T-helper 2 cell treated with Interferon-gamma antibody and Interleukin-4, amounts not matched to agents 100 ng/mL and 5 ng/mL, for 36 hours (primary cell): ENCODE data around the gene SMARCD3. TPM values are rescaled to one million over a fixed set of nuclear protein-coding genes. Genes with fewer than 3 reads are reported as not detected.

Source experiments
- intact Hi-C: fragments of 100-400 bp; cut with micrococcal nuclease; formaldehyde crosslinking; loops from one replicate; pipeline ENCODE4 v1.15.1; 2023
- total RNA-seq: library from RNA; stranded (reverse); gene quantifications from 2 replicates; pipeline ENCODE4 v1.2.3, GENCODE V29; 2022

SMARCD3 gene
- total RNA-seq, 1 donor from 2014 or later: 2.5 TPM

DNA sequence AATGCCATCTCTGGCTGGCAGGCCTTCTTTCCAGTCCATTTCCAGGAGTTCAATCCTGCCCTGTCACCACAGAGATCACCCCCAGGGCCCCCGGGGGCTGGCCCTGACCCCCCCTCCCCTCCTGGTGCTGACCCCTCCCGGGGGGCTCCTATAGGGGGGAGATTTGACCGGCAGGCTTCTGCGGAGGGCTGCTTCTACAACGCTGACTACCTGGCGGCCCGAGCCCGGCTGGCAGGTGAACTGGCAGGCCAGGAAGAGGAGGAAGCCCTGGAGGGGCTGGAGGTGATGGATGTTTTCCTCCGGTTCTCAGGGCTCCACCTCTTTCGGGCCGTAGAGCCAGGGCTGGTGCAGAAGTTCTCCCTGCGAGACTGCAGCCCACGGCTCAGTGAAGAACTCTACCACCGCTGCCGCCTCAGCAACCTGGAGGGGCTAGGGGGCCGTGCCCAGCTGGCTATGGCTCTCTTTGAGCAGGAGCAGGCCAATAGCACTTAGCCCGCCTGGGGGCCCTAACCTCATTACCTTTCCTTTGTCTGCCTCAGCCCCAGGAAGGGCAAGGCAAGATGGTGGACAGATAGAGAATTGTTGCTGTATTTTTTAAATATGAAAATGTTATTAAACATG lies 10.2 kb downstream of the SMARCD3 start:
- intact Hi-C loops: no loop called here

DNA sequence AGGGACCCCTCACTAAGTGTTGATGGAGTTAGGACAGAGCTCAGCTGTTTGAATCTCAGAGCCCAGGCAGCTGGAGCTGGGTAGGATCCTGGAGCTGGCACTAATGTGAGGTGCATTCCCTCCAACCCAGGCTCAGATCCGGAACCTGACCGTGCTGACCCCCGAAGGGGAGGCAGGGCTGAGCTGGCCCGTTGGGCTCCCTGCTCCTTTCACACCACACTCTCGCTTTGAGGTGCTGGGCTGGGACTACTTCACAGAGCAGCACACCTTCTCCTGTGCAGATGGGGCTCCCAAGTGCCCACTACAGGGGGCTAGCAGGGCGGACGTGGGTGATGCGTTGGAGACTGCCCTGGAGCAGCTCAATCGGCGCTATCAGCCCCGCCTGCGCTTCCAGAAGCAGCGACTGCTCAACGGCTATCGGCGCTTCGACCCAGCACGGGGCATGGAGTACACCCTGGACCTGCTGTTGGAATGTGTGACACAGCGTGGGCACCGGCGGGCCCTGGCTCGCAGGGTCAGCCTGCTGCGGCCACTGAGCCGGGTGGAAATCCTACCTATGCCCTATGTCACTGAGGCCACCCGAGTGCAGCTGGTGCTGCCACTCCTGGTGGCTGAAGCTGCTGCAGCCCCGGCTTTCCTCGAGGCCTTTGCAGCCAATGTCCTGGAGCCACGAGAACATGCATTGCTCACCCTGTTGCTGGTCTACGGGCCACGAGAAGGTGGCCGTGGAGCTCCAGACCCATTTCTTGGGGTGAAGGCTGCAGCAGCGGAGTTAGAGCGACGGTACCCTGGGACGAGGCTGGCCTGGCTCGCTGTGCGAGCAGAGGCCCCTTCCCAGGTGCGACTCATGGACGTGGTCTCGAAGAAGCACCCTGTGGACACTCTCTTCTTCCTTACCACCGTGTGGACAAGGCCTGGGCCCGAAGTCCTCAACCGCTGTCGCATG lies 11.0 kb downstream of the SMARCD3 start:
- intact Hi-C loops: no loop called here

DNA sequence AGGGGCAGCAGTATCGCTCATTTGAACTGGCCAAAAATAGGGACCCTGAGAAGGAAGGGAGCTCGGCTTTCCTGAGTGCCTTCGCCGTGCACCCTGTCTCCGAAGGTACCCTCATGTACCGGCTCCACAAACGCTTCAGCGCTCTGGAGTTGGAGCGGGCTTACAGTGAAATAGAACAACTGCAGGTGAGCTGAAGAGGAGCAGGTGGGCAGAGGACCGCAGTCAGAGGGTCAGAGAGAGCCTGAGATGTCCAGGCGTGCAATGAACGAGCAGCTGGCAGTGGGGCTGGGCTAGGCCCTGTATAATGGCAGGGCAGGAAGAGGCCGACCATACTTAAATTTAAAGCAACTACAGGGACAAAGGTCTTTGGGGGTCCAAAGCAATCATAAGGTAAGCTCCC lies 12.1 kb downstream of the SMARCD3 start:
- intact Hi-C loops: no loop called here

DNA sequence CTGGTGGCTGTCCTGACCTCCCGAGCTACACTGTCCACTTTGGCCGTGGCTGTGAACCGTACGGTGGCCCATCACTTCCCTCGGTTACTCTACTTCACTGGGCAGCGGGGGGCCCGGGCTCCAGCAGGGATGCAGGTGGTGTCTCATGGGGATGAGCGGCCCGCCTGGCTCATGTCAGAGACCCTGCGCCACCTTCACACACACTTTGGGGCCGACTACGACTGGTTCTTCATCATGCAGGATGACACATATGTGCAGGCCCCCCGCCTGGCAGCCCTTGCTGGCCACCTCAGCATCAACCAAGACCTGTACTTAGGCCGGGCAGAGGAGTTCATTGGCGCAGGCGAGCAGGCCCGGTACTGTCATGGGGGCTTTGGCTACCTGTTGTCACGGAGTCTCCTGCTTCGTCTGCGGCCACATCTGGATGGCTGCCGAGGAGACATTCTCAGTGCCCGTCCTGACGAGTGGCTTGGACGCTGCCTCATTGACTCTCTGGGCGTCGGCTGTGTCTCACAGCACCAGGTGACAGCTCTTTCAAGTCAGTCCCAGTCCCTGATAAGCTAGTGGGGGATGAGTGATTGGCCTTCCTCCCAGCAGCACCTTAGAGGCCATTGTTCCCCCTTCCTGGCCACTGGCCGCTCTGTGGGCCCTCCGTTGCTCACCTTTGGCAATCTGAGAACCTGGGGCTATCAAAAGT lies 13.3 kb downstream of the SMARCD3 start:
- intact Hi-C loops: no loop called here

DNA sequence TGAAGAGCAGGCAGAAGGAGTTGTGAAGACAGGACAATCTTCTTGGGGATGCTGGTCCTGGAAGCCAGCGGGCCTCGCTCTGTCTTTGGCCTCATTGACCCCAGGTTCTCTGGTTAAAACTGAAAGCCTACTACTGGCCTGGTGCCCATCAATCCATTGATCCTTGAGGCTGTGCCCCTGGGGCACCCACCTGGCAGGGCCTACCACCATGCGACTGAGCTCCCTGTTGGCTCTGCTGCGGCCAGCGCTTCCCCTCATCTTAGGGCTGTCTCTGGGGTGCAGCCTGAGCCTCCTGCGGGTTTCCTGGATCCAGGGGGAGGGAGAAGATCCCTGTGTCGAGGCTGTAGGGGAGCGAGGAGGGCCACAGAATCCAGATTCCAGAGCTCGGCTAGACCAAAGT lies 14.7 kb downstream of the SMARCD3 start:
- intact Hi-C loops: loop anchor here (2.0 kb wide), 4 partner anchors 27 to 175 kb away; partner anchors contain the start of genes FASTK and SLC4A2

DNA sequence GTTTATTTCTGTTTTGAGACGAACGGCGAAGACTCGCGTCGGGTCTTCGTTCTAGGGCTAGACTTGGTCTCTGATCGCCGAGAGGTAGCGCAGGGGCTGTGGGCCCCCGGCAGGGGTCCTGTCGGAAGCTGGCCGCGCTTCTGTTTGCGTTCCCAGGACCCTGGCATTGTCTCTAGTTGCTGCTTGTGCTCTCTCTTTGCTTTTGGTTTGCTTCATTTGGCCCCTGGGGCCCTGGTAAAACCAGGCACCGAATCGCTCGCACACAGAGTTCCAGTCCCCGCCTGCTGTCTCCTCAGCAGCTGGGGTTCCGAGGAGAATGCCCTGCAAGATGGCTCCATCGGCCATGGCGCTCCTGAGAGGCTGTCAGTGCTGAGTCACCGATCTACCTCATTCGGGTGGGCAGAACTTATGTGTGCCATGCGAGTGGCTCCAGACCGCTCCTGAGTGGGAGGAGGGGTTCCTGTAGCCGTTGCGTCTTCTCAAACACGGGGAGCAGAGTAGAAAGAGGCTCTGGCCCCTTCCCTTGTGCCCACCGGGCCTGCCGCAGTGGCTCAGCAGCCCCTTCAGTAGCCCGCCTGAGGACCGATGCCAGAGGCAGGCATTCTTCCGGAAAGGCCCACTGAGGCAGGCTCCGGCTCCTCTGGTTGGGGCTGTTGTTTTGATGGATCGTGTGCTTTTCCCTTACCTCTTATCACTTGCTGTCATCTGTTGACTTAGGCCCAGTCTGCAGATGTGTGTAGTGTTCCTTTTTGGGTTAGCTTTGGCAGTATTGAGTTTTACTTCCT lies 15.4 kb downstream of the SMARCD3 start:
- intact Hi-C loops: loop anchor here (1.0 to 2.0 kb wide), 5 partner anchors 11 to 174 kb away; partner anchors contain the start of genes FASTK and SLC4A2

DNA sequence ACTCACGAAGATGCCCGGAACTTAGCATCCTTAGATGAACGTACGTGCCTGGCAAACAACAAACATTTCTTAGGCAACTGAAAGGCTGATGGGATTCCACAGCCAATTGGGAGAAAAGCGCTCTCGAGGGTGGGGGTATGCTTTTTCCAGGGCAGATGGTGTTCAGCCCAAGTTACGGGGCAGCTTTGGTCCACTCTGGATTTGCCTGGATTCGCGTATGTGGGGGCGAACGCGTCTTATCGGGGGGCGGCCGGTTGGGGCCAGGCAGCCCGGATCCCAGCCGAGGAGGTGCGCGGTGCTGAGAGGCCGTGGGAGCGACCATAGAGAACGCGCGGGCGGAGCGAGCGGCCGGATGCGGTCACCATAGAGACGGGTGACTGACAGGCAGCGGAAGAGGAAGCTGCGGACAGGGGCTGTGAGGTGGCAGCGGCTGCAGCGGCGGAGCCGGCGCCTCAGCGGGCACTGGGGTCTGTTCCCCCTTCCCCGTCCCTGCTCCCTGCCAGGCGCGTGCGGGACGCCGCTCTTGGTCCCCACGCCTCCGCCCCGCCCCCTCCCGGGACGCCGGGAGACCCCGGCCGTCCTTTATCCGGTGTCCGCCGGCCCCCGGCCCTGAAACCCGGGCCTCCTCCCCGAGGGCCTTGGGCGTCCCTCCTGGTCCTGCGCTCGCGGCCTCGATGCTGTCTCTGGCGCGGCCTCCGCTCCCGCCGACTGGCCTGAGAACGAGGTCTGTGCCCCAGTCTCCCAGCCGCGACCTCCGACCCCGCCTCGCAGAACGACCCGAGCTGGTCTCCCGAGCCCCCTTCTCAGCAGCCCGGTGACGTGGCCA lies 16.2 kb downstream of the SMARCD3 start, which contains the start of gene CHPF2:
Gene CHPF2 (plus strand): TSS at position 393 of the 826 bp plus-strand sequence. CDS start 1,529 bp downstream, outside the sequence.
- intact Hi-C loops: loop anchor here (1.0 to 2.0 kb wide), 5 partner anchors 12 to 174 kb away; partner anchors contain the start of genes FASTK and SLC4A2

DNA sequence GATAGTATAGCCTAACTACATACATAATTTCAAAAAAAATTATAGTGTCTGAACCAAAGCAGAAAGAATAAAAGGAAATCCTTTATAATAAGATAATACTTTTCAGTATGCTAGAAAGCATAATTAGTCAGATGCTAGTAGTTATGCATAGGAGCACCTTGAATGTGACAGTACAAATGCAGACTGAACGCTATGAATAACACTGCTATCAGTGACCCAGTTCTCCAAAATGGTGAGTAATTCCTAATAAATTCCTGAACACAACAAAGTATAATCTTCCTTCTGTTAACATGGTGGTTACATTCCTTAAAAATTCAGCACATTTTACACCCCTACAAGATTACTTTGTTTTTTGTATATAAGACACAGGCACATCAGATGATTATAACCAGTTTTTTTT lies 17.4 kb downstream of the SMARCD3 start:
- intact Hi-C loops: no loop called here

DNA sequence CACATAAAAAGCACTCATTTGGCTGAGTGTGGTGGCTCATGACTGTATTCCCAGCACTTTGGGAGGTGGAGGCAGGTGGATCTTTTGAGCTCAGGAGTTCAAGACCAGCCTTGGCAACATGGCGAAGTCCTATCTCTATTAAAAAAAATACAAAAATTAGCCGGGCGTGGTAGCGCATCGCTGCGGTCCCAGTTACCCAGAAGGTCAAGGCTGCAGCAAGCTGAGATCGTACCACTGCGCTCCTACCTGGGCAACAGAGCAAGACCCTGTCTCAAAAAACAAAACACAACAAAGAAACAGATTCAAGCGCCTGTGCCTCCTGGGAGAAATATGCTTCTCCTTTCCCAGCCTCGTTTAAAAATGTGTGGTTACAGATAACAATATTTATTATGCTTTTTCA lies 19.2 kb downstream of the SMARCD3 start:
- intact Hi-C loops: no loop called here

DNA sequence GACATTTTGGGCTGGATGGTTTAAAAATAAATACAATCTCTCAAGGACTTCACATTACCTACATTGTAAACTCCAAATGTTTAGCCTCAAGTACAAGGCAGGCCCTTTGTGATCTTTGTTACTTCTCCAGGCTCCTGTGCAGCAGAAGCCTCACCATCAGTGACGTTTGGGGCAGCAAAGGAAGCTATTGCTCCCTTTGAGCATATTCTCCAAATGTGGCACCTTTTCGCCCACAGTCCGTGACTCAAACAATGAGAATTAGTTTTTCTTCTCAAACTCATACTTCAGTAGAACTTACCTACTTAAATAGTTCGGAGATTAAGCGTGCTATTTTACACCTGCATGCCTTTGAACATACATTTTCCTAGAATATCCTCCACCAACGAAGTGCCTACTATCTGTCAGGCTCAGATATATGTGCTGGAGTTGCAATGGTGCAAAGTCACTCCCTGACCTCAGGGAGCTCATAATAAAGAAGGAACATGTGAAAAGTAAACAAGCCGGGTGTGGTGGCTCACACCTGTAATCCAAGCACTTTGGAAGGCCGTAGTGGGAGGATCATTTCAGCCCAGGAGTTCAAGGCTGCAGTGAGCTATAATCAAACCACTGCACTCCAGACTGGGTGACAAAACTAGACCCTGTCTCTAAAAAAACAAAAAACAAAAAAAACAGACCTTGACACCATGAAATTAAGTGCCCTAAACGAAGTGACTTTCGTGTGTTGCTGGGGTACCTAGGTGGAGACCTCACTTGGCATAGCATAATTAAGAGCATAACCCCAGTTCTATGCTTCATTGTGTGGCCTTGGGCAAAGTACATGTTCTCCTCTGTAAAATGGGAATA lies 20.2 kb downstream of the SMARCD3 start:
- intact Hi-C loops: no loop called here

DNA sequence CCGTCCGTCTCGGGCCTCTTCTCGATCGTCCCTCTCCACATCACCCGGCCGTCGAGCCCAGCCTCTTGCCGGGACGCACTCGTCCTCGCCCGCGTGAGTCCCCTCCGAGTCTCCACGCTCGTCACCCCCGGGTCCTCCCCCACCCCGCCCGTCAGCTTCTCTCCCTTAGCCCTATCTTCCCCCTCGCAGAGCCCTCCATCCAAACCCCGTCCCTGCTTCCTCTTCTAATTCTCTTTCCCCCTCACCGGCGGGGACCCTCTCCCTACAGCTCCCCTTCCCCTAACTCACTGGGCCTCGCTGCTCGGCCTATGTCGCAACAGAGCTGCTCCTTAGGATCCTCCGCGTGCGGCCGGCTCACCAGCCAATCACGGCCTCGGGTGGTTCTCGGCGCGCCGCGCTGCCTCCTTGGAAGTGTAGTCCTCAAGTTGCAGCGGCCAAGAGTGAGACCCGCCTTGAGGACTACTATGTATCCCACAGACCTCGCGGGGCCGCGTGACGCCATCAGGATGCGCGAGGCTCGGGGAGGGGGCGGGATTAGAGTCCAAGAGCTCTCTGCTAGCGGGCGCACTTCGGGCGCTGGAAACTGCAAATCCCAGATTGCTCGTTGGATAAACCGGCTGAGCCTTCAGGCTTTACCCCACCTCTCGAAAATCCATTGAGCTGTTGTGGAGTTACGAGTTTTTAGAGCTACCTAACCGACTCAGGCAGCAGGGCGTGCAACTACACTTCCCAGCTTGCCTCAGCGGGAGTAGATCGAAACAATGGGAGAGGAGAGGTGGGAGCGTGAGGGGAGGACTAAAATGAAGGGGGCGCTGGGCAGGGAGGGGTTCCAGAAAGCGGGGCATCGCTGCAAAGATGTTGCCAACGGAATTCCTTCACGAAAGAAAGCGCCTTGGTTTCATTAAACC lies 21.4 kb downstream of the SMARCD3 start, which contains the start of gene ABCF2:
Gene ABCF2 (minus strand): TSS at position 331 of the 908 bp plus-strand sequence. CDS start 747 bp downstream, outside the sequence.
- intact Hi-C loops: loop anchor here (1.0 to 2.0 kb wide), 6 partner anchors 17 to 1389 kb away; partner anchors contain the start of genes CDK5, NUB1, TMUB1 and ZNF862

DNA sequence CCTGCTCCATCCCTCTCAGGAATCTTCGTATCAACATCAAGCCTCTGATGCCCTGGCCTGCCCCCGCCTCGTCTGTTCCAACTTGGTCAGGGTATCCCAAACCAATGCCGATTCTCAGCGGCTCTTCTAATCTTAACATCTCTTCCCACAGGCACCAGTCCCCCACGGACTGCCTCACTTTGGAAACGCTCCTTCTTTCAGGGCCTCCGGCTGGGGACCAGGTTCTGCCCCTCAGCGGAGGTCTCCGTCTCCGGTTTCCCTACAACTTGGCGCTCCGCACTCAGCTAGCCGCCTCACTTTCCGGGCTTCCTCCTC lies 22.0 kb downstream of the SMARCD3 start:
- intact Hi-C loops: loop anchor here (2.0 kb wide), 1 partner anchor 144 kb away; the partner anchor contains the start of gene TMUB1

DNA sequence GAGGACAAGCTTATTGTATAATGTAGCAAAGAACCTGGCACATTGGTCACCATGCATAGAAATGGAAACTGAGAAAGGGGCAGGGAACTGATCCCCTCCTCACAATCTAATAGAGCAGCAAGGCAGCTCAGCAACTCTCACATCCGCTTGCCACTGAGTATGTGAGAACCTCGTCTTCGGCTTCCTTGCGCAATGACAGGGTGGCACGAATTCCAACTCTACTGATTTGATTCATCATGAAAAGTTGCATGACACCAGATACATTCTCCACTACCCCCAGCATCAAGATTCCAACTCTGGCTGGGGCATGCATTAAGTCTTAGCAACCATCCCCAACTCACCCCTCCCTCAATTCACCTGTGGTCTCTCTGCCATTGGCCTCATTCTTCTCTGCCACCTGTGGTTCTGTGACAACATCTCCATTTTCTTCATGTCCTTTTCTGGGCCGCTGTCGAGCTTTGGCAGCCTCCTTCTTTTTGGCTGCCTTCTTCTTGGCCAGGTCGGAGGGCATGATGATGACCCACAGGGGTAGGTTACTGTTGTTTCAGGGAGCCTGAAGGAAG lies 22.5 kb downstream of the SMARCD3 start:
- intact Hi-C loops: loop anchor here (2.0 kb wide), 1 partner anchor 143 kb away; the partner anchor contains the start of gene TMUB1

DNA sequence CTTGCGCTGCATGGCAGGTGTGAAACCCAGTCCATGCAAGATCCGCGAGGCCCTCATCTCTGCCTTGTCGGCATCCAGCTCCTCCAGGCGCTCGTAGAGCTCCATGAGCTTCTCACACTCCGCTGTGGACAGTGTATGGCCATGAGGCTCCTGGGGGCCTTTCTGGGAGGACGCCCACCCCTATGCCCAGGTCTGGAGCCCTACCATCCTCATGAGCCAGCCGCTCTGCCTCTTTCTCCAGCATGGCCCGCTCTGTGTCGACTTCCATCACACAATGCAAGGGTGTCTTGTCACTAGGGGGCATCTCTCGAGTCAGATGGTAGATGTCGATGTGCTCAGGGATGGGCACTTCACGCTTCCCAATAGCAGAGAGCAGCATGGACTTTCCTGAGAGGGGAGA lies 24.8 kb downstream of the SMARCD3 start:
- intact Hi-C loops: no loop called here

DNA sequence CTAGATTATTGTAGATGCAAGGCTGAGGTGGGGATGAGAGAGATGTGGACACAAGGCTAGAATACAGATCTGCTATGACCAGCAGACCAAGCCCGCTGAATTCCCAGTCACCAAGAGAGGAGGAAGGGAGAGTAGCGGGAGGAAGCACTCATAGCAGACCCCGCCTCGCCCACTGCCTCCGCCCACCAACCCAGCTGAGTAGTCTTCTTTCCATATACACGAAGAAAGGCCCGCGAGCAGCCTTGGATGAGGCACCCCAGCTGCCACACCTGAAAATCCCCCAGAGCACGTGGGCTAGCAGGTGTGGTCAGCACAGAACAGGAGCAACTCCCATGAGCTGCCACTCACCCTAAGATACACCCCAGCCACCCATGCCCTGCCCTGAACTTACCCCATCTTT lies 30.3 kb downstream of the SMARCD3 start:
- intact Hi-C loops: no loop called here

DNA sequence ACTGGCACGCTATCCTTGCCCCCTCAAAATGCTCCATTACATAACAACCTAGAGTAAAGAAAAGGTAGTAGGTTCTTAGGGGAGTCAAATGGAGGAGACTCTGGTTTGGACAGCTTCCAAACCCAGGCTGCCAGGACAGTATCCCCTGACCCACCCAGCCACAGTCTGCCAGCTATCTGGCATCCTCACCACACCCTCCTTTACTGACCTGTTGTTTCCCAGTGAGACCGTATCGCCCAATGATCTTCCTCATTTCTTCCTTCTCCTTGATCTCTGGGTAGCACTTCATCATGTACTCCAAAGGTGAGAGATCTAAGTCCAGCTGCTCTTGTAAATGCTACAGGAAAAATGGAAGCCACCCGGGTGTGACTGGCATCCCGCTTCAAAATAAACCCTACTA lies 33.1 kb downstream of the SMARCD3 start:
- intact Hi-C loops: no loop called here

DNA sequence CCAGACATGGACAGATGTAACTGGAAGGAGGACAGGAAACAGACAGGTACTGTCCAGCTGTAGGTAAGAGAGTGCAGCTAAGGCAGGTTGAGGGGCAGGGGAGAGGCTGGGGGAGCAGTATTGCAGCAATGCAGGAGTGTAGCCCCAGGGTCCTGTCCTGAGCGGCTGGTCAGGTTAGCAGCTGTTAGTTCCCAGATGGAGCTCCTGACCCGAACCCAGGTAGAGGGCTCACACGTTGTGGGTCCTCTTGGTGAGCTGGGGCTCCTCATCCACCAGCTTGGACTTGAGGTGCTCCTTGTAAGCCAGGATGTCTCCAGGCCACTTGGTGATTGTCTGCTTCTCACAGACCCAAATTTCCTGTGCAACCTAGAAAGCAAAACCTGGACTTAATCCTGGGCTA lies 34.7 kb downstream of the SMARCD3 start:
- intact Hi-C loops: no loop called here
